NCI-H345 treated with DMSO at 0.1 percent for 48 hours (cell line): ENCODE data around the gene ITGA11.

Source experiments
- DNase-seq: peaks from one replicate; lab custom pipeline; 2025; ENCODE audit not compliant: unreplicated experiment; lab: John Stamatoyannopoulos, UW

ITGA11 gene

DNA sequence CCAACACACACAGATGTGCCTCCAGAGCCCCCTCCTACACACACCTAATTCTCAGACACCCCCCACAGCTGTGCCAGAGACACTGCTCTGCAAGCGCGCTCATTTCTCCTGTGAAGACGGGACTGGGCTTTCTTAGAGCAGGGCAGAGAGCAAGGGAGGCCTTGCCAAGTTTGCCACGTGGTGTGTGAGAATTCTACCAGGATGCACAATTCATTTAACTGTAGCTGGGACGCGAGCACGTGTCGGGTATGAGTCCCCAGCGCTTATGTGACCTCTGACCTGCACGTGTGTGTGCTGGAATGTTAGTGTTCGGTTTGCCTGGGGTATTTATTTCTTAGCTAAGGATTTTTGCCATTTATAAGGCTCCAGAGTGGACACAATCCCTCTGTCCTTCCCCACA, 117.4 kb downstream of the ITGA11 start:
- no peak for DNase-seq

DNA sequence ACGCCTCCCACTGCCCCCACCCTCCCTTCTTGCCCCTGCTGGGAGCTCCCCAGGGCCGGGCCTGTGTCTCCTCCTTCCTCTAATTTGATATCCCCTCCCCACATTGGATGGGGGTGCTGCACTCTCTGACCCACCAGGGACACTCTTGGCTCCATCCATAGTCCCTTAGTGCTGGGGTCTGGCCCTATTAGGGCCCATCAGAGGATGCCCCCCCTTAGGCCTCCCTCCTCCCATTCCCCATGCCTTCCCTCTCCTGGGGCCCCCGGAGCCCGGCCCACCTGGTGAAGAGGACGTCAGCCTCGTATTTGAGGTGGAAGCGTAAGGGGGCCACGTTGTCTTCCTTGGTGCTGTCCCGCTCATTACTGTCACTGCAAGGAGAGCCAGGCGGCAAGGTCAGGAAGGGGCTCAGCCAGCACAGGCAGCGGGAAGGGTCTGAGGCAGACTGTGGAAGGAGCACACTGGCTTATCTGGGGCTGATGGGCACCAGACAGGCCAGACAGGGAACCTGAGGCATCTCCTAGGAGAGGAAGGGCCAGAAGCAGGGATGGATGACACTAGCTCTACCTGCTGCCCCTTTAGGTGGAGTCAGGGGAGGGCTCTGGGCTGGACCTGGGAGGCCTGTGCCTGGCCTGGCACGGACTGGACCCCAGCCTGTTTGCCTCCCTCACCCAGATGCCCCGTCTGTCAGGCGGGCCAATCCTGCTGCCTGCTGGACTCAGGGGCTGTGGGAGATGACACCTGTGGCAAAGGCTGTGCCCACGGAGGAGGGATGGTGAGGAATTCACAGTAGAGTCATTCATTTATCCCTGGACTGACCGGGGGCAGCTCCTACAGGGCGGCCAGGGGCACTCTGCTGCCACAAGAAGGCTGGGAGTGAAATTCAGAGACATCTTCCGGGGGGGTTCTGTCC, 118.2 kb downstream of the ITGA11 start:
- no peak for DNase-seq

DNA sequence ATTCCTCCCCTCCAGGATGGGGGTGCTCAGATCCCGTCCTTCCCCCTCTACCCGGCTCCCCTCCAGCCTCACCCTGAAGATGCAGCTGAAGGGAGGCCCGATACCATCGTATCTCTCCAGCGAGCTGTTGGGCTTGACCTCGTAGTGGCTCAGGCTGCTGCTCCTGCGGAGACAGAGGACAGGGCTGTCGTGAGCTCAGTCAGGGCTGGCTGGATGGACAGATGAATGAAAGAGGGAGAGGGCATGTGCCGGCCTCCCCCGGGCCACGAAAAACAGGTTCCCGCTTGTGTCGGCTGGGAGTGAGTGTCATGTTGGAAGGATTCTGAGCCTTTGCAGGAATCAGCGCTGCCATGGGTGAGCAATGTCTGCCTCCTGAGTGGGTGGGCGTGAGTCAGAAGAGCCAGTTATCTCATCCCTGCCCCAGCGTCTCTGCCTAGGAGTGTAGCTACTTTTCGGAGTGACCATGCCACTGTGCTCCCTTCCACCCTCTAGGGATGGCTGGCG, 119.2 kb downstream of the ITGA11 start:
- no peak for DNase-seq

DNA sequence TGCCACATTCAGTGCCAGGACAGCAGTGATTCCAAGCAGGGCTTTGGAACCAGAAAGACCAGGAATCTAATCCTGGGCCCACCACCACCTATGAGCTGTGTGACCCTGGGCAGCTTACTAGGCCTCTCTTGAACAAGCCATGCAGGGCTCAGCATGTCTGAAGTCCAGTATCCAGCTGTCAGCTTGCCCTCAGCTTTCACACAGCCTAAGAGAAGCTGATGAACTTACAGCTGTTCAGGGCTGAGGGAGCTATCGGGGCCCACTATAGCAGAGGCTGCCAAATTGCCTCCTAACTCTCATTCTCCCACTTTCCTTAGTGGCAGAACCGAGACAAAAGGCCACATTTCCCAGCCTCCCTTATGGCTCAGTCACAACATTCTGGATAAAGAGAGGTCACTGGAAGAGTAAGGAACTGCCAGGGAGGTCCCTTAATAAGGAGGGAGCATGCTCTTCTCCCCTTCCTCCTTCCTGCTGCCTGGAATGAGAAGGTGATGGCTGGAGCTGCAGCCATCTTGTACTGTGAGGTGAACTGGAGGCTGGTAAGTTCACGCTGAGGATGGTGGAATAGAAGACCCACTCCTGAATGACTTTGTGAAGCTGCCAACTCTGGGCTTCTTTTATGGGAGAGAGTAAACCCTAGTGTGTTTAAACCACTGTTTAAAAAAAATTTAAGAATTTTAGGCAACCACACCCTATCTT, 120.0 kb downstream of the ITGA11 start:
- DNase-seq: no peak

DNA sequence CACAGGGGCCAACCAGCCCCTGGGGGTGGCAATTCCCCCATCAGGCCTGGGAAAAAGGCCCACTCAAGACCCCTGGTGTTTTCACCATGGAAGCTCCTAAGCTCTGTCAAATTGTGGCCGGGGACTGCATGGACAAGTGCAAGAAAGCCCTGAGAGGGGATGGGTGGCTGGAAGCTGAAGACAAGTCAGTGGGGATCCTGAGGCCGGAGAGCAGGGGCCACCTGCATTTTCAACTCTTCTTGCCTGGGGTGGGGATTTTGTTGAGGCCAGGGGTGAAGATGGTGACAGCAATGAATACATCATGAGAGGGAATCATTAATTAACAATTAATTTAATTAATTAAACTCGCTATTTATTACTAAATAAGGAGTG, 120.5 kb downstream of the ITGA11 start:
- no peak for DNase-seq

DNA sequence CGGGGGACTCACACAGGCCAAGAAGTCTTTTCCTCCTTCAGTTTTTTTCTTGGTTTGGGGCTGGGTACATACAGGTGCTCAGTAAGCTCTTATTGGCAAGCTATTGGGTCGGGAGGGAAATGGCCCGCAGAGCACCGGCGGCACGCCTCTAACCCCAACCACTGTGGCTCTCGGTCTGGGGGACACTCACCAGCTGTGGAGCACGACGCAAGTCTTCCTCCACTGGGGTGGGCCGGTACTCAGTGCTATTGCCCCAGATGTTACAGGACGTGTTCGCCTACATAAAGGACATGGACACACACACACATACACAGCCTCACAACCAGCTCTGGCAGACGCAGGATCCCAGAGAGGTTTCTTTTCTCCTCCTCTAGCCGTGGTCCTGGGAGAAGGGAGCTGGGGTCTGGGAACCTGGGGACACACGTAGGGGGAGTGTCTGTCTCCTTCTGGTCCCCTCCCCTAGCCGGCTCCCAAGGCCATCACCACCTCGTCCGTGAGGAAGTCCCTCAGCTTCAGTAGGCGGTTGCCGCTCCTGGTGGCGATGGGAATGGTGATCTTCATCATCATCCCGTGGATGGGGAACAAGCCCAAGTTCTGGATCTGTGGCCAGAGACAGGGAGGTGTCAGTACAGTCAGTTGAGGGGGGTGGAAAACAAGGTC, 121.0 kb downstream of the ITGA11 start:
- DNase-seq: no peak

DNA sequence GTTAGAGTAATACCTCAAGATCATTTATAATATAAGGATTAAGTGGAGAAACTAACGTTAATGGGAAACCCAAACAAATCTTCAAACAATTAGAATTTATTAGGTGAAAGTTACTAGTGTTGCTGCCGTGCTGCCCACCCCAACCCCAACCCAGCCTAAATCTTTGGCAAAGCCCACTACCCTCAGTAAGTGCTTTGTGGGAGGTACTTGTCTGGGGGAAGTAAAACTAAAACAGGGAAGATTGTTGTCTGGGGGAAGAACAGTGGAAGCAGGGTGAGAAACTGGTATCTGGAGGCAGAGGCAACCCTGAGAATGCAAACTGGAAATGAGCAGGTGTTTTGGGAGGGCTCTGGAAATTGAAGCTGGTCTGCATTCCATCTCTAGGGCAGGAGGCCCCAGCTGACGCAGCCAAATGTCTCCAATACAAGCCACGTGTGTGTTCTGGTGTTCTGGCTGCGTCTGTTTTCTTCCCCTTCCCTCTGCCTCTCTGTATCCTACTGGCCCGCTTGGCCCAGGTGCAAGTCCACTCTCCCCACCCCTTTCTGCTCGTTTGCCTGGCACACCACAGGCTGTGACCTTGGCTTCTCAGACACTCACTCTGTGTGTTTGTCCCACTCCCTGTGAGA, 121.7 kb downstream of the ITGA11 start:
- no peak for DNase-seq

DNA sequence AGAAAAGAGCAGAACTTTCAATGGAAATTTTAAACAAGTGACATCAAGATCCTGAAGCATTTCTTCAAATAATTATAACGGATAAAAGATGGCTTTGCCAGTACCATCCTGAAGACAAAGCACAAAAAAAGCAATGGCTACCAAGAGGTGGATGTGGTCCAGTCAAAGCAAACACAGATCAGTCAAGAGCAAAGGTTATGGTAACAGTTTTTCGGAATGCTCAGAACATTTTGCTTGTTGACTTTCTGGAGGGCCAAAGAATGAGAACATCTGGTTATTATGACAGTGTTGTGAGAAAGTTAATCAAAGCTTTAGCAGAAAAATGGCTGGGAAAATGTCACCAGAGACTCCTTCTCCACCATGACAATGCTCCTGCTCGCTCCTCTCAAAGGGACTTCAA, 122.9 kb downstream of the ITGA11 start:
- DNase-seq: no peak

DNA sequence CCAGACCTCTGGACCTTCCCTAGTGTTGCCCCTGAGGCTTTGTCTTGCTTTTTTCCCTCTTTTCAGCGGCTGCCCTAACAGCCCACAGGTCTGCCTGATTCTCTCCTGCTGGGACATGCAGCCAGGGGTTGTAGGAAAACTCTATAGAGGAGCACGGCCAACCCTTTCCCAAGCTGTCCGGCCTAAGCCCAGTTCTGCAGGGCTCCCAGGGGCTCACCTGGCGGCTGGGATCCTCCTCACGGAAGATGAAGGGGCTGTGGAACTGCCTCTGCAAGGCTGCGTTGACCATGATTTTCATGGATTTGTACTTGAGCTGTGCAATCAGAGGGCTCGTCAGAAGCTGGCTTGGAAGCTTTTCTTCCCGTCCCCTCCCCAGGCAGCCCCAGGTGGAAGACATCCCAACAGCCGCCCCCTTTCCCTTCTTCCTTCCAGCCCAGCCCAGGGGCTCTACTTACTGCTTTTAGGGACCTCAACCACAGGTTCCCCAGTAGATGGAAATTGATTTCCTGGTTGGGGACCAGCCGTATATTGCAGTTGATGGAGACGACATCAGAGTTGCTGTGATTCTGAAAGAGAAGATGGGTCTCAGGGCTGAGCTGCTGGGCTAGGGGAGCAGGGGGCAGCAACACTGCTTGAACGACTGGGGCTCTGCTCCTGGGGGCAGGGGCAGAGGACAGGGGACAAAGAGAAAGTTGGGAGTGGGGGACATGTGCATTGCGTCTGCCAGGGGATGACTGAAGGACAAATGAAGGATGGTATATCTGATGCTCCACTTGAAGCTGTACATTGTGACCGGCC, 124.6 kb downstream of the ITGA11 start:
- no peak for DNase-seq

DNA sequence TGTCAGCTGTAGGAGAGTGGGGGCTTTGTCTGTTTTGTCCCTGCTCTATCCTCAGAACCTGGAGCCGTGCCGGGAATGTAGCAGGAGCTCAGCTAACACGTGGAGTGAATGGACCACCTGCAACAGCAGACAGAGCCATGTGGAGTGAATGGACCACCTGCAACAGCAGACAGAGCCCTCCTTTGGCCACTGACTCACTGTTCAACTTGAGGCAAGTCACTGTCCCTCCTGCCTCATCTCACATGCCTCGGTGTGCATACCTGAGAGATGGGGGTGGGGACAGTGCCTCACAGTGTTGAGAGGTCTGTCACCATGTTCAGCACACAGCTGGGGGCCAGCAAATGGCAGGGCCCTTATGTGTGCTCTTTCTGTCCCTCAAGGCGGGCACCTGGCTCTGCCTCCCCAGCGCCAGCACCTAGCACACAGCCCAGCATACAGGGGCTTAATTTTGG, 126.5 kb downstream of the ITGA11 start:
- DNase-seq: no peak

DNA sequence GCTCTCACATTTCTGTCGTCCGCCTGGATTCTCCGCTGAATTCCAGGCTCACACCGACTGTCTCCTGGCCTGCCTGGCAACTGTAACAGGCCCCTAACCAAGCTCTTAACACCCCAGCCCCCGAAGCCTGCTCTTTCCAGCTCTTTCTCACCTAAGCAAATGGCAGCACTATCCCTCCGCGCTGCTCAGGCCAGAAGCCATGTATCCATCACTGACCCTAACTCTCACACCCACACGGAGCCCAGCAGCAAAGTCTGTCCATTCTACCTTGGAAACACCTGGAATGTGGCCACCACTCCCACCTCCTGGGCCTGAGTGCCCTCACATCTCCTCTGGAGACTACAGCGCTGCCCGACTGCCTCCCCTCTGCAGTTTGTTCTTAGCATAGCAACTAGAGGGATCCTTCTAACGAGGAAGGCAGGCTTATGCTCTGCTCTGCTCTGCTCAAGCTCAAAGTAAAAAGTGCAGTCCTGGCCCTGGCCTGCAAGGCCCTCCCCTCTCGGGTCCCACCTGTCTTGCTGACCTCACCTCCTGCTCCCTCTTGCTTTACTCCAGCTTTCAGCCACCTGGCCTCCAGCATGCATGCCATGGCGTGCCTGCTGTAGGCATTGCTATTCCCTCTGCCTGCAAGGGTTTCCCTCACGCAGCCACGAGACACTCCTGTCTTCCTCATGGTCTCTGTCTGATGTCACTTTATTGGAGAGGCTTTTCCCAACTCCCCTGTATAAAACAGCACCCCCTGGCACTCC, 127.2 kb downstream of the ITGA11 start:
- no peak for DNase-seq

DNA sequence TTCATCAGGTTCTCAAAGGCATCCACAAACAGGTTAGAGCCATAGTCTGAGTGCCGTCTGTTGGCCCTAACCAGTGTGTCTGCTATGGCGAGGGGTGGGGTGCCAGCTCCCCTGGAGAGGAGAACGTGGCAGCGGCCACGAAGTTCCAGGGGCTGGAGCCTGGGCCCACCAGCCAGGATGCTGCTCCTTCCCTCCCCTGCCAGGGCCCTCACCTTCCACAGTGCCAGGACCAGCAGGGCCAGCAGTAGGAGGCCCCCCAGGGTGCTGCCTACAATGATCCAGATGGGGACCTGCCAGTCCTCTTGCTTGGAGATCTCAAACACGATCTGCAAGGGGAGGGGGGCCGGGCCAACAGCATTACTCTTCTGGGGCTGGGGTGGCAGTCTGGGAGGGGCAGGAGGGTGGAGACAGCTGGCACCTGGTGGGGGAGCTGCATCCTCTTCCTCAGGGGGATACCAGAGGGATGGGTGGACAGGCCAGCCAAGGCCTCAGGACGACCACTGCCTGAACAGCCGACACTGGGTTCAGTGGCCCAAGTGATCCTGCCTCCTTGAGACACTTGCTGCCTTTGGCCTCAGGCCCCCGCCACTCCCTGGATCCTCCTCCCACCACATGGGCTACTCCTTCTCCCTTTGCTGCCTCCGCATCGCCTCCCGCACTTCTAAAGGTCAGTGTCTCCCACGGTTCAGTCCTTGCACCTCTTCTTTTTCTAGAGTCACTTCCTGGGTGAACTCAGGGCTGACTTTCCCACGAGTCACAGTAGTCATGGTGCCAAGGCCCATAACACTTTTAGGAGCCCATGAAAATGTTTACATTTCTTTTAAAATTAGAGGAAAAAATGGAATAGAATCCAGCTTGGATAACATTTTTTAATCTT, 128.2 kb downstream of the ITGA11 start:
- no peak for DNase-seq

DNA sequence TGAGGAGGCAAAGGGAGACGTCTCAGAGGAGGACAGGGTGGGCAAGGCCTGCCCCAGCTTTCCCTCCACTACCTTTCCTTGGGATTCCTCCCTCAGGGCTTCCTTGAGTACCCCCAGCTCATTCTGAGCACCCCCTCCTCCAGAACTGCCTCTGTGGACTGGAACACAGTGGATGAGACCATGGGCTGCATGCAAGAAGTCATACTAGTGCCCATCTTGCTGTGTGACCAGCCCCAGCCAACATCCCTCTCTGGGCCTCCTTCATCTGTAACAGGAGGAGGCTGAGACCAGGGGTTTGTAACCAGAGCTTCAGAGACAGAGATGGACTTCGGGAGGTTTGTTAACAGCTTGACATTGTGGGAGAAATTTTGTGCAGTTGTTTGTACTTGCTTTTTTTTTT, 128.8 kb downstream of the ITGA11 start:
- no peak for DNase-seq

DNA sequence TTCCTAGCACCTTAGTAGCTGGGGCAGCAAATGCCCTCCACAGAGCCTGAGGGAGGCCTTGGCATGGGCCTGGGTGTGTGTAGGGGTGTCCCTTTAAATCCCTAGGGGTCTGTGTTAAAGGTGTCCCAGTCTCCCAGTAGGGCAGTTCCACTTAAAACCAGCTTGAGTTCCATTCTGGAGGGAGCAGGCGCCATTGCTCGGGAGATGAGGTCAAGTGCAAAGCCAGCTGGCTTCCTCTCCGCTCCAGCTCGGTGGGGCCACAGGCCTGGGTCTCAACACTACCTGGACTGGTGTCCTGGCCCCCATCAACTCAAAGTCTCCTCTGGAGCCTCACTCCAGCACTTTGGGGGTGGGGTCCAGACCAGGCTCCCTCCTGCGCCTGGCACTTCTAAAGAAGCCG, 129.2 kb downstream of the ITGA11 start:
- DNase-seq: no peak

DNA sequence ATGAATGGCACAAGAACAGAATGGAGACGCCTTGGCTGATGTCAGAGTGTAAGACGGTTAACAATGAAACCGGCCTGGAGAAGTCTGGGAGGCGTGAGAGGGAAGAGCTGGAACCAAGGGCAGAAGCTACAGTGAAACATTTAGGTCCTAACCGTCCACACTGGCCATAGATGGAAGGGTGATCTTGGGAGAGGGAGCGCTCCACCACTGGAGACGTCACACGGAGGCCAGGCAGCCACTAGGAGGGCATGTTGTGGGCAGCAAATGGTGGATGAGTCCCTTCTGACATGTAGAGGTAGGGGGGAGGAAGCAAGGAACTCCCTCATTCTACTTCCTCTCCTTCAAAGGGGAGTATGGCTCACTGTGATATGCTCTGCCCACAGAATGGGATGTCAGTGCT, 130.7 kb downstream of the ITGA11 start:
- DNase-seq: no peak

DNA sequence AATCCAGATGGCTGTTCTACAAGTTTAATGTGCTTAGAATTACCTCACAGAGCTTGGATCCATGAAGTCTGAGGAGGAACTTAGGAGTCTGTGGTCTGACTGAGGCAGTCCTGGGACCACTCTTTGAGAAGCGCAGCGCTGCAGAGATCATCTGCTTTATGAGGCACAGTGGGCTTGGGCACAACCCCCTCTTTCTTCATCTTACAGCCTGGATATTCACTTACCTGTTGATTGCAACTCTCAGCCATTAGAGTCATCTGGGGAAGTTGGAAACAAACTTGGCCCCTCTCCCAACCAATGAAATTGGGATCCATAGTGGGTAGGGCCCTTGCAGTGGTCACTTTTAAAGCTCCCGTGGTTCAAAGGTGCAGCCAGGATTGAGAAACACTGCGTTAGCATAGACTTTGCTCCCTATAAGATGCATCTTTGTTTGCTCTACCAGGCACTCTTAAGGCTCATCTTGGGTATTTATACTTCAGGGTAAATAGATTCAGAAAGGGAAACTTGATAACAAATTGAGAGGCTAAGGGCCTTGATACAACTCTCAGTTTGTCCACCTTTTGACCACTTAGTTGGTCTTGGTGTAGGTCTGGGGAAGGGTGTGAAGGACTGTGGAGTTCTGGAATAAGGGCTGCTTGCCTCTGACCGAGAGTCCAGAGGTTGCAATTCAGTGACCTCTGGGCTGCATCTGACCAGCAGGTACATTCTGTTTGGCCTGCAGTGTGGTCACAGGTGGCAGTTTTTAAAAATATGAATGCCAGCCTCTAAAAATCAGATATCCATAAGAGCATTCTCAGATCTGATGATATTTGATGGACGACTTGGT, 131.6 kb downstream of the ITGA11 start:
- DNase-seq: no peak

DNA sequence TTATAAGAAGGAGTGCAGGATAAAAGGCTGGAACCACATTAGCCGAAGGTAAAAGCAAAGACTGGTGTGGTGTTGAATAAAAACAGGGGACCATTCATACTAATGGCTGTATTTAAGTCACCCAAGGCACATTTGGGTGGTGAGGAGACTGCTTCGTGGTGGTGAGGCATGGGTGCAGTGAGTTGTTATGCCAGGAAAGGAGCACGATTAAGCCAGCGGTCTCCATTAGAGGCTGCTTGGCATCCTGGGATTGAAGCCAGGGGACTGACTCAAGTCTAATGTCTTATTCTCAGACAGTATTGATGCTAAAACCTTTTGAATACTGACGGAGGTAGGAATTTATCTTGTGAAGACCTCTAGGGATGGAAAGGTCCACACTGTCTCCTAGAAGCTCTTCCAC, 132.5 kb downstream of the ITGA11 start:
- DNase-seq: no peak

DNA sequence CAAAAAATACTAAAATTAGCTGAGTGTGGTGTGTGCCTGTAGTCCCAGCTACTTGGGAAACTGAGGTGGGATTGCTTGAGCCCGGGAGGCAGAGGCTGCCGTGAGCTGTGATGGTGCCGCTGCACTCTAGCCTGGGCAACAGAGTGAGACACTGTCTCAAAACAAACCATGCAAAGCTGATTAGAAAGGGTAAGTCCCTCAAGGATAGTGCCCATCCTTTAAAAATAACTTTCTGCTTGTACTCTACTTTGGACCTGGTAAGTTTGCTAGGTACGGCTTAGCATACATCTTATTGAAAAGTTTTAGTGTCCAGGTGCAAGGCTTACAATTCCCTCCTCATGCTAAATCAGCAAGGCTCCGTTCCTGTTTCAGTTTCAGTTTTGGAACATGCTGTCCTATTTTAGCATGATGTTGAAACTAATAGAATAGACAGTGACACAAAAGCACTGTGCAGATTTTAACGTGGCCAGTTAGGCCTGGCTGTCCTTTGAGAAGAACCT, 133.0 kb downstream of the ITGA11 start:
- no peak for DNase-seq
